ENCODE results near the gene YKT6.

GRCh38 chr7:44256459-44256858 is 55.7 kb downstream of the YKT6 start:
- no peak for TF ChIP-seq CTCF (IDR thresholded peaks at IDR 0.05; ENCODE audit: low read length)
- TF ChIP-seq EZH2phosphoT487 (IDR thresholded peaks at IDR 0.05; ENCODE audit: low read length) = no peak
- TF ChIP-seq EZH2 (optimal IDR thresholded peaks at IDR 0.05; ENCODE audit: low read depth, low read length) = no peak

Data from MM.1S (cell line).